H1 (cell line): ENCODE measurements around the gene NMNAT3. TPM values are rescaled to one million over a fixed set of nuclear protein-coding genes. Genes with fewer than 3 reads are reported as not detected.

Source experiments
- ATF2 ChIP-seq: IDR thresholded peaks from 2 replicates; pipeline ENCODE4 v1.6.1; 2012; ENCODE audit warnings: low read length, inconsistent platforms
- ATF3 ChIP-seq: IDR thresholded peaks from 2 replicates; pipeline ENCODE4 v1.6.1; 2011; ENCODE audit warnings: low read depth, mild to moderate bottlenecking, low read length; ENCODE audit not compliant: insufficient read depth
- BCL11A ChIP-seq, 2 experiments: IDR thresholded peaks; one replicate each; pipeline ENCODE4 v1.6.1; 2011; ENCODE audit warnings: low read depth in 2 of 2, low read length in 2 of 2, mild to moderate bottlenecking in 2 of 2
- CHD7 ChIP-seq: fragments of 300-600 bp; sonication (generic); IDR thresholded peaks from 2 replicates; pipeline ENCODE4 v1.7.1; 2012; ENCODE audit warnings: low read length, moderate library complexity, mild to moderate bottlenecking, inconsistent platforms; ENCODE audit not compliant: insufficient replicate concordance
- E2F6 ChIP-seq: IDR thresholded peaks from 2 replicates; pipeline ENCODE4 v1.6.1; 2012; ENCODE audit warnings: inconsistent platforms
- FOSL1 ChIP-seq: IDR thresholded peaks from 2 replicates; pipeline ENCODE4 v1.6.1; 2011; ENCODE audit warnings: mild to moderate bottlenecking, low read depth, low read length, moderate library complexity; ENCODE audit not compliant: insufficient read depth
- SP1 ChIP-seq: IDR thresholded peaks from 2 replicates; pipeline ENCODE4 v1.6.1; 2011; ENCODE audit warnings: low read depth, low read length
- TBP ChIP-seq: IDR thresholded peaks from 2 replicates; pipeline ENCODE4 v1.6.1; 2011; ENCODE audit warnings: low read depth, low read length, improper control_type of control experiment
- ZNF274 ChIP-seq: IDR thresholded peaks from 2 replicates; pipeline ENCODE4 v1.7.0; 2012; ENCODE audit warnings: low read length, borderline replicate concordance; ENCODE audit errors: extremely low read depth
- polyA plus RNA-seq, 7 experiments: library from polyadenylated mRNA; depleted of rRNA in 3 of 7; stranded (reverse) in 5 of 7; unstranded in 2 of 7; fragments of >200 nt in 5 of 7; fragments of 200-250 nt in 2 of 7; gene quantifications; 1 replicate in 5 of 7; 2 replicates in 1 of 7; 4 replicates in 1 of 7; pipeline versions ENCODE4 v1.2.1 to v1.2.3, GENCODE V29; 2011 to 2013; ENCODE audit warnings: missing spikeins in 2 of 7, mixed read lengths in 2 of 7
- total RNA-seq: library from RNA; stranded (reverse); fragmentation: NEBNext Ultra II Directional; extraction: Animal tissue kit (Norgen Biotek cat#: 25700); gene quantifications from 2 replicates; pipeline ENCODE4 v1.2.1, GENCODE V29; 2021

NMNAT3 gene
- total and polyA plus RNA-seq, 2 of the 8 experiments (the other 6 are each of a cell fraction or from before 2014, with no cell fraction given), result 4.2 to 4.3 TPM

GRCh38 chr3:139560411-139560810 is 117.4 kb downstream of the NMNAT3 start (continued):
- TF ChIP-seq CHD7, result no peak
- TF ChIP-seq FOSL1, result no peak
- TF ChIP-seq SP1, result no peak
- no peak for TF ChIP-seq ATF2
- TF ChIP-seq E2F6, result no peak
- no peak for TF ChIP-seq ATF3
- TF ChIP-seq ZNF274, result no peak
- no peak for TF ChIP-seq TBP
- TF ChIP-seq BCL11A (IDR thresholded peaks at IDR 0.05; ENCODE audit: low read depth in 2 of 2, low read length in 2 of 2), result no peak
